Activated T-cell treated with anti-CD3 and anti-CD28 coated beads, Interleukin-2, amount 50 U/mL, for 72 hours (primary cell): ENCODE results near the gene PRICKLE2. TPM values are rescaled to one million over a fixed set of nuclear protein-coding genes. Genes with fewer than 3 reads are reported as not detected.

Source experiments
- ATAC-seq, 2 donors: fragments of 150-1000 bp; cut with Tn5 transposase; replicated peaks in 1 of 2; 2 replicates each; pipeline ENCODE4 v1.10.0; 2021; ENCODE audit warnings: moderate library complexity in 2 of 2, mild to moderate bottlenecking in 1 of 2
- DNase-seq, 2 donors: peaks; one replicate each; pipeline ENCODE4 v3.0.0; 2021 to 2022; ENCODE audit warnings: mixed read lengths in 1 of 2
- H3K27ac Mint-ChIP-seq: one replicate; pipeline ENCODE4 v1.8.0; 2022; ENCODE audit warnings: mild to moderate bottlenecking, moderate library complexity, mixed read lengths
- H3K27me3 Mint-ChIP-seq: one replicate; pipeline ENCODE4 v1.8.0; 2022; ENCODE audit warnings: low read depth, mixed read lengths
- H3K36me3 Mint-ChIP-seq, 2 donors: one replicate each; pipeline ENCODE4 v1.8.0; 2022; ENCODE audit warnings: mixed read lengths in 2 of 2, mild to moderate bottlenecking in 1 of 2; ENCODE audit not compliant: insufficient read depth in 2 of 2
- H3K4me1 Mint-ChIP-seq: one replicate; pipeline ENCODE4 v1.8.0; 2022; ENCODE audit warnings: low read depth, mixed read lengths
- H3K4me3 Mint-ChIP-seq, 2 donors: one replicate each; pipeline ENCODE4 v1.8.0; 2022; ENCODE audit warnings: mild to moderate bottlenecking in 2 of 2, mixed read lengths in 2 of 2, moderate library complexity in 2 of 2
- H3K9me3 Mint-ChIP-seq, 2 donors: one replicate each; pipeline ENCODE4 v1.8.0; 2022; ENCODE audit warnings: mixed read lengths in 2 of 2
- total RNA-seq, 2 donors: library from RNA; stranded (reverse); gene quantifications; one replicate each; pipeline ENCODE4 v1.2.3, GENCODE V29; 2022

Gene PRICKLE2
- total RNA-seq, 2 donors from 2014 or later: 0.09 to 0.17 TPM

DNA sequence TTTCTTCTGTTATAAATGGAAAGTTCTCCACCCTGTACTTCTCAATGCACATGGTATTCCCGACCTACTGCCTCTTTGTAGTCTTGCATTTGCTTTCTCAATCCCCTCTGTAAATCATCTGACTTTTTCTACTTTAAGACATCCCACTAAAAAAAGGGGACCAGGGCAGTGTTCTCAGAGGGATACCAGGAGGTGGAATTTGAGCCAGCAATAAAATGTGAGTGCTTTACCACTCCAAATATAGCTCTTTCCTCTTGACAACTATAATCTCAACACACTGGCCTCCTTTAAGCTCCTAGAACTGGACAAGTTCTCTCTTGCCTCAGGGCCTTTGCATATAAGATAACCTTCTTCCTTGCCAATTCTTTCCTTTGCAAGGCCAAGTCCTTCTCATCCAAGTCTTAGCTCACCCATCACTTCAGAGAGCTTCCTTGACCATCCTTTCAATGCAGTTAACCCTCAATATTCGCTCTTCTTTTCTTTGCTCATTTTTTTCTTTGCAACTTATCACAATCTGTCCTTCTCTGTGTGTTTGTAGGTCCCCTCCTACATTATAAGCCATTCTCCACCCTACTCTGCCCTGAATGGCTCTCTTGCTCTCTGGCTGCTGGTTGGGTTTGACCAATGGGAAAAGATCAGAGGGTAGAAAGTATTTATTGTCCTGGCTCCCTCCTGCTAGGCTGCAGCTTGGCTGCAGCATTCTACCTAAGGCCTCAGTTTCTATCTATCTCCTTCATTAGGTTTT lies 93.4 kb downstream of the PRICKLE2 start:
- no peaks in the 10 kb centered on the region for H3K9me3 Mint-ChIP-seq
- no peak overlapping the region for H3K4me3 Mint-ChIP-seq
- H3K27ac Mint-ChIP-seq: no peak overlapping the region
- ATAC-seq (no peak), DNase-seq (no peak)
- no peaks in the 10 kb centered on the region for H3K36me3 Mint-ChIP-seq
- peaks cover 26% of the 10 kb centered on the region for H3K27me3 Mint-ChIP-seq
- no peaks in the 10 kb centered on the region for H3K4me1 Mint-ChIP-seq

DNA sequence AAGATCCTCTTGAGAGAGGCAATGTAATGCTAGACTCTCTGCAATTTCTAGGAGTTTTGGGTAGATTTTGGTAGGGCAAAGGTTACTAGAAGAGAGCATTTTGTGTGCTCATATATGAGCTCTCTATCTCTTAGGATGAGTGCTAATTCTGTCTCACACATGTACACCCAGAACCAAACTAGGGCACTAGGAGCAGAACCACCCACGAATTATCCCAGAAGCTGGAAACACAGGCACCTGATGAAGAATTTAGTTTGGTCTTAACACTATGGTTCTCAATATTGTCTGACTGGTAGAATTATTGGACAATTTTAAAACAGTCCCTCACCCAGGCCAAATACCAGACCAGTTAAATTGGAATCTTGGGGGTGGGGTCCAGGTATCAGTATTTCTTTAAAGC lies 94.8 kb downstream of the PRICKLE2 start:
- H3K36me3 Mint-ChIP-seq: no peaks in the 10 kb centered on the region
- H3K4me3 Mint-ChIP-seq: no peak overlapping the region
- no peaks in the 10 kb centered on the region for H3K9me3 Mint-ChIP-seq
- H3K4me1 Mint-ChIP-seq: no peaks in the 10 kb centered on the region
- no peak overlapping the region for H3K27ac Mint-ChIP-seq
- DNase-seq: no peak
- H3K27me3 Mint-ChIP-seq: peaks cover 12% of the 10 kb centered on the region
- ATAC-seq: no peak

- Mint-ChIP-seq H3K4me1 (no peaks in the 10 kb centered on the region), H3K27ac (no peak overlapping the region), H3K4me3 (no peak overlapping the region), H3K9me3 (no peaks in the 10 kb centered on the region), H3K27me3 (peaks cover 8% of the 10 kb centered on the region), H3K36me3 (no peaks in the 10 kb centered on the region)
- ATAC-seq (no peak), DNase-seq (no peak)
Measured at GRCh38 chr3:64129581-64129980, 95.7 kb downstream of the PRICKLE2 start.

GRCh38 chr3:64129106-64129505 lies 96.2 kb downstream of the PRICKLE2 start:
- ATAC-seq (no peak), DNase-seq (no peak)
- H3K4me3 Mint-ChIP-seq: no peak overlapping the region
- no peaks in the 10 kb centered on the region for H3K4me1 Mint-ChIP-seq
- no peak overlapping the region for H3K27ac Mint-ChIP-seq
- peaks cover 8% of the 10 kb centered on the region for H3K27me3 Mint-ChIP-seq
- no peaks in the 10 kb centered on the region for H3K9me3 Mint-ChIP-seq
- H3K36me3 Mint-ChIP-seq: no peaks in the 10 kb centered on the region

DNA sequence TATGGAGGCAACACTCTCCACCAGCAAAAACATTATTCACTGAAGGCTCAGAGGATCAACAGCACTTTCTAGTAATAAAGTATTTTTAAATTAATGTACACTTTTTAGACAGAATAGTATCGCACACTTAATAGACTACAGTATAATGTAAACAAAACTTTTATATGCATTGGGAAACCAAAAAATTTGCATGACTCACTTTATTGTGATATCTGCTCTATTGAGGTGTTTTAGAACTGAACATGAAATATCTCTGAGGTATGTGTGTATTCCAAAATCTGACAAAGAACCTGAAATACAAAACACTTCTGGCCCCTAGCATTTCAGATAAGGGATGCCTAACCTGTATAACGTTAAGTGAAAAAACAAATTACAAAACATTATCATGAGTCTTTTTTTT lies 99.7 kb downstream of the PRICKLE2 start:
- Mint-ChIP-seq H3K27ac (no peak overlapping the region), H3K4me1 (no peaks in the 10 kb centered on the region)
- ATAC-seq: no peak

DNA sequence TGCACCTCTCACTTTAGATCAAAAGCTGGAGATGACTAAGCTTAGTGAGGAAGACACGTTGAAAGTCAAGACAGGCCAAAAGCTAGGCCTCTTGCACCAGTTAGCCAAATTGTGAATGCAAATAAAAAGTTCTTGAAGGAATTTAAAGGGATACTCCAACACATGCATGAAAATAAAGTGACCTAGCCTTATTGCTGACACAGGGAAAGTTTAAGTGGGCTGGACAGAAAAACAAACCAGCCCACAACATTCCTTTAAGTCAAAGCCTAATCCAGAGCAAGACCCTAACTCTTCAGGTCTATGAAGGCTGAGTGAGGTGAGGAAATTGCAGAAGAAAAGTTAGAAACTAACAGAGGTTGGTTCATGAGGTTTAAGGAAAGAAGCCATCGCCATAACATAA lies 101.3 kb downstream of the PRICKLE2 start:
- ATAC-seq (no peak), DNase-seq (no peak)
- Mint-ChIP-seq H3K27ac (no peak overlapping the region), H3K36me3 (no peaks in the 10 kb centered on the region), H3K9me3 (peaks cover 0 to 4% of the 10 kb centered on the region in 2 donors), H3K4me3 (no peak overlapping the region), H3K27me3 (no peaks in the 10 kb centered on the region), H3K4me1 (no peaks in the 10 kb centered on the region)

More for the DNA sequence above, 99.7 kb downstream of the PRICKLE2 start:
- Mint-ChIP-seq H3K9me3 (no peaks in the 10 kb centered on the region), H3K4me3 (no peak overlapping the region), H3K27me3 (no peaks in the 10 kb centered on the region), H3K36me3 (no peaks in the 10 kb centered on the region)
- DNase-seq: no peak

GRCh38 chr3:64122476-64122875 lies 102.8 kb downstream of the PRICKLE2 start:
- Mint-ChIP-seq H3K9me3 (peaks cover 2 to 6% of the 10 kb centered on the region in 2 donors), H3K4me3 (no peak overlapping the region), H3K4me1 (no peaks in the 10 kb centered on the region), H3K27ac (no peak overlapping the region), H3K27me3 (peaks cover 5% of the 10 kb centered on the region), H3K36me3 (no peaks in the 10 kb centered on the region)
- no peak for ATAC-seq
- DNase-seq: no peak

- Mint-ChIP-seq H3K36me3 (no peaks in the 10 kb centered on the region), H3K27ac (no peak overlapping the region), H3K9me3 (peaks cover 2 to 6% of the 10 kb centered on the region in 2 donors), H3K27me3 (peaks cover 5% of the 10 kb centered on the region), H3K4me1 (no peaks in the 10 kb centered on the region), H3K4me3 (no peak overlapping the region)
- DNase-seq (no peak), ATAC-seq (no peak)
Measured at GRCh38 chr3:64121750-64122311, 103.4 kb downstream of the PRICKLE2 start.

DNA sequence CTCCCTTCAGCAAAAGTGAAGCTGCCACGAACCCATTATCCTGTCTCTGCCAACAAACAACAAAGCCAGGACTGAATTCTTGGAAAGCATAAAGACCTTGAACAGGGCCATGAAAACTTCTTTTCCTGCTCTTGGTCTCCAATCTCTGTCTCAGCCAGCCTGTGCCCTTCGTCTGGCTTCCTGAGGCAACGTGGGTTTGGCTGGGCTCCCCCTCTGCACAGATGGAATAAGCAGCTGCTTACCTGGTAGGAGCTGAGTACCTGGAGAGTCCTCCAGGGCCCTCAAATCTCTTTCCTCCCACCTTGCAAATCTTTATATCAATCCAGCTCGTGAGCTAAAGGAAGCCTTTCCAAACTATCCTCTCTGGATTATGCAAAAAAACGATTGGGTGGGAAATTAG lies 104.4 kb downstream of the PRICKLE2 start:
- ATAC-seq (no peak), DNase-seq (no peak)
- H3K4me3 Mint-ChIP-seq: no peak overlapping the region
- H3K4me1 Mint-ChIP-seq: no peaks in the 10 kb centered on the region
- H3K27me3 Mint-ChIP-seq: peaks cover 5% of the 10 kb centered on the region
- H3K9me3 Mint-ChIP-seq: peaks cover 2 to 6% of the 10 kb centered on the region in 2 donors
- no peaks in the 10 kb centered on the region for H3K36me3 Mint-ChIP-seq
- H3K27ac Mint-ChIP-seq: no peak overlapping the region

GRCh38 chr3:64117483-64117882 lies 107.8 kb downstream of the PRICKLE2 start:
- Mint-ChIP-seq H3K27ac (no peak overlapping the region), H3K4me3 (no peak overlapping the region), H3K36me3 (peaks cover 0 to 2% of the 10 kb centered on the region in 2 donors), H3K4me1 (no peaks in the 10 kb centered on the region), H3K9me3 (peaks cover 2 to 8% of the 10 kb centered on the region in 2 donors), H3K27me3 (peaks cover 5% of the 10 kb centered on the region)
- ATAC-seq: no peak
- no peak for DNase-seq

- DNase-seq (no peak), ATAC-seq (no peak)
- peaks cover 2 to 8% of the 10 kb centered on the region in 2 donors for H3K9me3 Mint-ChIP-seq
- H3K36me3 Mint-ChIP-seq: peaks cover 0 to 2% of the 10 kb centered on the region in 2 donors
- H3K4me1 Mint-ChIP-seq: no peaks in the 10 kb centered on the region
- H3K27me3 Mint-ChIP-seq: peaks cover 5% of the 10 kb centered on the region
- H3K4me3 Mint-ChIP-seq: no peak overlapping the region
- no peak overlapping the region for H3K27ac Mint-ChIP-seq
Measured at GRCh38 chr3:64114651-64115050, 110.6 kb downstream of the PRICKLE2 start.

- H3K27me3 Mint-ChIP-seq: peaks cover under 1% of the 10 kb centered on the region
- no peak overlapping the region for H3K27ac Mint-ChIP-seq
- no peak overlapping the region for H3K4me3 Mint-ChIP-seq
- H3K36me3 Mint-ChIP-seq: peaks cover 0 to 2% of the 10 kb centered on the region in 2 donors
- ATAC-seq: no peak
- H3K9me3 Mint-ChIP-seq: peaks cover 0 to 2% of the 10 kb centered on the region in 2 donors
- no peaks in the 10 kb centered on the region for H3K4me1 Mint-ChIP-seq
- no peak for DNase-seq
Measured at GRCh38 chr3:64111872-64112271, 113.4 kb downstream of the PRICKLE2 start.

GRCh38 chr3:64111083-64111482 lies 114.2 kb downstream of the PRICKLE2 start:
- Mint-ChIP-seq H3K27me3 (peaks cover 7% of the 10 kb centered on the region), H3K36me3 (peaks cover 0 to 2% of the 10 kb centered on the region in 2 donors), H3K4me3 (no peak overlapping the region), H3K27ac (no peak overlapping the region), H3K4me1 (no peaks in the 10 kb centered on the region), H3K9me3 (peaks cover 0 to 2% of the 10 kb centered on the region in 2 donors)
- ATAC-seq: no peak
- DNase-seq: no peak

DNA sequence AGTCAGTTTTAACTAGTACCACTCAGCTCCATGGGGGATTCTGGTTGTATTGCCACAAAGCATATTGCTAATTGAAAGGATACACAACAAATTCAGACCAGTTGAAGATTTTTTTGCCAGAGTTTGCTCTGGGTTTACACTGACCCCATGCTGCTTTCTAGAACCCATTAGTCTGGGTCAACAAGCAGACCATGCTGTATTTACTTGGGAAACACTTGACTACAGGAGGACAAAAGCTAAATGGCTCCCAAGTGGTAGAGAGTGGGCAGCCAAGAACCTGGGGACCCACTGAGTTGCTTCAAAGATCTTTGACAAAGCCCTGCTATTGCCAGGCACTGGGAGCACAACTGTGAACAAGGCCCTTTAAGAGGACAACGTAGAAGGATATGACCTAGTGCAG lies 115.2 kb downstream of the PRICKLE2 start:
- Mint-ChIP-seq H3K36me3 (peaks cover 0 to 2% of the 10 kb centered on the region in 2 donors), H3K4me3 (no peak overlapping the region), H3K4me1 (no peaks in the 10 kb centered on the region), H3K9me3 (peaks cover 0 to 2% of the 10 kb centered on the region in 2 donors), H3K27me3 (peaks cover 9% of the 10 kb centered on the region), H3K27ac (no peak overlapping the region)
- ATAC-seq (no peak), DNase-seq (no peak)
